ENCODE results near the gene ACOX3.

DNA sequence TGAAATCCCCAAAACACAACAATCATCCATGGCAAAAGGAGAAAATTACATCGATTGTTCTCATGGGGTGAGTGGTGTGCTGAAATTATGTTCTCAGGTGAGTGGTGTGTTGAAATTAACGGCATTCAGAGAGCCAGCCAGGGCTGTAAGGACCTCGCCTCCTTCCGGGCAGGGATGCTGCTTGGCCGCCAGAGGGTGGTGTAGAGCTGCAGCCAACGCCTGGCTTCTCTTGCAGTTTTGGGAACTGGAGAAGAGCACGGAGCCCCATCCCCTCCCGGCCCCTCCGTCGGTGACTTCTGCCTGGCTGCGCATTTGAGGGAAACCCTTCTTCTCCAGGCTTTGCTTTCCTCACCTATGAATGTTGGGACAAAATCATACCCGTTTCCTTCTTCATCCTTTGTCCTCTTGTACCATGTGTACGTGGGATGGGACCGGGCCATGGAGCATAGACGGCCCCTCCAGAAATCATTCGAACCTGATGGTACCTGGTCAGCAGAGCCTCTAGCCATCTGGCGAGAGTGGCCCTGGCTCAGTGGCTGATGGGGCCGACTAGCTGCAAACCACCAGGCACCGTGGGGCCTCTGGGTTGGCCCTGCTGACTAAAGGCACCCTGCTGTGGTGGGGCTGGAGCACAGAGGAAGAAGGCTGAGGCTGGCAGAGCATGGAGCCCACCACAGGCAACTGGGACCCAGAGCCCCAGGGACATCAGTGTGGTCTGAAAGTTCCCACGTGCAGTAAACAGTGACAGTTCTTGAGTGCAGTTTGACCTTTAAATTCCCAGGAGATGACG, 28.4 kb upstream of the ACOX3 start:
- TF ChIP-seq TRIM28 (IDR thresholded peaks at IDR 0.05) (no peak), BRF1 (IDR thresholded peaks at IDR 0.05; ENCODE audit: borderline replicate concordance, extremely low read depth, insufficient read length) (no peak), ZNF263 (CRISPR knock-in tag; IDR thresholded peaks at IDR 0.05; ENCODE audit: borderline replicate concordance) (no peak), PRPF4 (IDR thresholded peaks at IDR 0.05; ENCODE audit: insufficient read depth, low read depth, low read length, poor library complexity, severe bottlenecking) (no peak), FOSL1 (tag; conservative IDR thresholded peaks at IDR 0.05) (no peak), ZNF23 (CRISPR knock-in tag; IDR thresholded peaks at IDR 0.05) (no peak), BRCA1 (IDR thresholded peaks at IDR 0.05) (no peak), BRCA1 (CRISPR knock-in tag; IDR thresholded peaks at IDR 0.05) (no peak), ZFX (CRISPR knock-in tag; IDR thresholded peaks at IDR 0.05) (no peak)
- TF ChIP-seq, protein P1, sequence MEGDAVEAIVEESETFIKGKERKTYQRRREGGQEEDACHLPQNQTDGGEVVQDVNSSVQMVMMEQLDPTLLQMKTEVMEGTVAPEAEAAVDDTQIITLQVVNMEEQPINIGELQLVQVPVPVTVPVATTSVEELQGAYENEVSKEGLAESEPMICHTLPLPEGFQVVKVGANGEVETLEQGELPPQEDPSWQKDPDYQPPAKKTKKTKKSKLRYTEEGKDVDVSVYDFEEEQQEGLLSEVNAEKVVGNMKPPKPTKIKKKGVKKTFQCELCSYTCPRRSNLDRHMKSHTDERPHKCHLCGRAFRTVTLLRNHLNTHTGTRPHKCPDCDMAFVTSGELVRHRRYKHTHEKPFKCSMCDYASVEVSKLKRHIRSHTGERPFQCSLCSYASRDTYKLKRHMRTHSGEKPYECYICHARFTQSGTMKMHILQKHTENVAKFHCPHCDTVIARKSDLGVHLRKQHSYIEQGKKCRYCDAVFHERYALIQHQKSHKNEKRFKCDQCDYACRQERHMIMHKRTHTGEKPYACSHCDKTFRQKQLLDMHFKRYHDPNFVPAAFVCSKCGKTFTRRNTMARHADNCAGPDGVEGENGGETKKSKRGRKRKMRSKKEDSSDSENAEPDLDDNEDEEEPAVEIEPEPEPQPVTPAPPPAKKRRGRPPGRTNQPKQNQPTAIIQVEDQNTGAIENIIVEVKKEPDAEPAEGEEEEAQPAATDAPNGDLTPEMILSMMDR (IDR thresholded peaks at IDR 0.05 in 2 of 3, conservative IDR thresholded peaks at IDR 0.05 in 1 of 3; ENCODE audit: insufficient read depth in 2 of 3, low read depth in 1 of 3, low read length in 3 of 3) = peak; percentile 93 to 95 (median 94)
- TF ChIP-seq, protein P2, sequence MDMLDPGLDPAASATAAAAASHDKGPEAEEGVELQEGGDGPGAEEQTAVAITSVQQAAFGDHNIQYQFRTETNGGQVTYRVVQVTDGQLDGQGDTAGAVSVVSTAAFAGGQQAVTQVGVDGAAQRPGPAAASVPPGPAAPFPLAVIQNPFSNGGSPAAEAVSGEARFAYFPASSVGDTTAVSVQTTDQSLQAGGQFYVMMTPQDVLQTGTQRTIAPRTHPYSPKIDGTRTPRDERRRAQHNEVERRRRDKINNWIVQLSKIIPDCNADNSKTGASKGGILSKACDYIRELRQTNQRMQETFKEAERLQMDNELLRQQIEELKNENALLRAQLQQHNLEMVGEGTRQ (CRISPR knock-in tag; IDR thresholded peaks at IDR 0.05) = no peak
- TF ChIP-seq, protein P3, sequence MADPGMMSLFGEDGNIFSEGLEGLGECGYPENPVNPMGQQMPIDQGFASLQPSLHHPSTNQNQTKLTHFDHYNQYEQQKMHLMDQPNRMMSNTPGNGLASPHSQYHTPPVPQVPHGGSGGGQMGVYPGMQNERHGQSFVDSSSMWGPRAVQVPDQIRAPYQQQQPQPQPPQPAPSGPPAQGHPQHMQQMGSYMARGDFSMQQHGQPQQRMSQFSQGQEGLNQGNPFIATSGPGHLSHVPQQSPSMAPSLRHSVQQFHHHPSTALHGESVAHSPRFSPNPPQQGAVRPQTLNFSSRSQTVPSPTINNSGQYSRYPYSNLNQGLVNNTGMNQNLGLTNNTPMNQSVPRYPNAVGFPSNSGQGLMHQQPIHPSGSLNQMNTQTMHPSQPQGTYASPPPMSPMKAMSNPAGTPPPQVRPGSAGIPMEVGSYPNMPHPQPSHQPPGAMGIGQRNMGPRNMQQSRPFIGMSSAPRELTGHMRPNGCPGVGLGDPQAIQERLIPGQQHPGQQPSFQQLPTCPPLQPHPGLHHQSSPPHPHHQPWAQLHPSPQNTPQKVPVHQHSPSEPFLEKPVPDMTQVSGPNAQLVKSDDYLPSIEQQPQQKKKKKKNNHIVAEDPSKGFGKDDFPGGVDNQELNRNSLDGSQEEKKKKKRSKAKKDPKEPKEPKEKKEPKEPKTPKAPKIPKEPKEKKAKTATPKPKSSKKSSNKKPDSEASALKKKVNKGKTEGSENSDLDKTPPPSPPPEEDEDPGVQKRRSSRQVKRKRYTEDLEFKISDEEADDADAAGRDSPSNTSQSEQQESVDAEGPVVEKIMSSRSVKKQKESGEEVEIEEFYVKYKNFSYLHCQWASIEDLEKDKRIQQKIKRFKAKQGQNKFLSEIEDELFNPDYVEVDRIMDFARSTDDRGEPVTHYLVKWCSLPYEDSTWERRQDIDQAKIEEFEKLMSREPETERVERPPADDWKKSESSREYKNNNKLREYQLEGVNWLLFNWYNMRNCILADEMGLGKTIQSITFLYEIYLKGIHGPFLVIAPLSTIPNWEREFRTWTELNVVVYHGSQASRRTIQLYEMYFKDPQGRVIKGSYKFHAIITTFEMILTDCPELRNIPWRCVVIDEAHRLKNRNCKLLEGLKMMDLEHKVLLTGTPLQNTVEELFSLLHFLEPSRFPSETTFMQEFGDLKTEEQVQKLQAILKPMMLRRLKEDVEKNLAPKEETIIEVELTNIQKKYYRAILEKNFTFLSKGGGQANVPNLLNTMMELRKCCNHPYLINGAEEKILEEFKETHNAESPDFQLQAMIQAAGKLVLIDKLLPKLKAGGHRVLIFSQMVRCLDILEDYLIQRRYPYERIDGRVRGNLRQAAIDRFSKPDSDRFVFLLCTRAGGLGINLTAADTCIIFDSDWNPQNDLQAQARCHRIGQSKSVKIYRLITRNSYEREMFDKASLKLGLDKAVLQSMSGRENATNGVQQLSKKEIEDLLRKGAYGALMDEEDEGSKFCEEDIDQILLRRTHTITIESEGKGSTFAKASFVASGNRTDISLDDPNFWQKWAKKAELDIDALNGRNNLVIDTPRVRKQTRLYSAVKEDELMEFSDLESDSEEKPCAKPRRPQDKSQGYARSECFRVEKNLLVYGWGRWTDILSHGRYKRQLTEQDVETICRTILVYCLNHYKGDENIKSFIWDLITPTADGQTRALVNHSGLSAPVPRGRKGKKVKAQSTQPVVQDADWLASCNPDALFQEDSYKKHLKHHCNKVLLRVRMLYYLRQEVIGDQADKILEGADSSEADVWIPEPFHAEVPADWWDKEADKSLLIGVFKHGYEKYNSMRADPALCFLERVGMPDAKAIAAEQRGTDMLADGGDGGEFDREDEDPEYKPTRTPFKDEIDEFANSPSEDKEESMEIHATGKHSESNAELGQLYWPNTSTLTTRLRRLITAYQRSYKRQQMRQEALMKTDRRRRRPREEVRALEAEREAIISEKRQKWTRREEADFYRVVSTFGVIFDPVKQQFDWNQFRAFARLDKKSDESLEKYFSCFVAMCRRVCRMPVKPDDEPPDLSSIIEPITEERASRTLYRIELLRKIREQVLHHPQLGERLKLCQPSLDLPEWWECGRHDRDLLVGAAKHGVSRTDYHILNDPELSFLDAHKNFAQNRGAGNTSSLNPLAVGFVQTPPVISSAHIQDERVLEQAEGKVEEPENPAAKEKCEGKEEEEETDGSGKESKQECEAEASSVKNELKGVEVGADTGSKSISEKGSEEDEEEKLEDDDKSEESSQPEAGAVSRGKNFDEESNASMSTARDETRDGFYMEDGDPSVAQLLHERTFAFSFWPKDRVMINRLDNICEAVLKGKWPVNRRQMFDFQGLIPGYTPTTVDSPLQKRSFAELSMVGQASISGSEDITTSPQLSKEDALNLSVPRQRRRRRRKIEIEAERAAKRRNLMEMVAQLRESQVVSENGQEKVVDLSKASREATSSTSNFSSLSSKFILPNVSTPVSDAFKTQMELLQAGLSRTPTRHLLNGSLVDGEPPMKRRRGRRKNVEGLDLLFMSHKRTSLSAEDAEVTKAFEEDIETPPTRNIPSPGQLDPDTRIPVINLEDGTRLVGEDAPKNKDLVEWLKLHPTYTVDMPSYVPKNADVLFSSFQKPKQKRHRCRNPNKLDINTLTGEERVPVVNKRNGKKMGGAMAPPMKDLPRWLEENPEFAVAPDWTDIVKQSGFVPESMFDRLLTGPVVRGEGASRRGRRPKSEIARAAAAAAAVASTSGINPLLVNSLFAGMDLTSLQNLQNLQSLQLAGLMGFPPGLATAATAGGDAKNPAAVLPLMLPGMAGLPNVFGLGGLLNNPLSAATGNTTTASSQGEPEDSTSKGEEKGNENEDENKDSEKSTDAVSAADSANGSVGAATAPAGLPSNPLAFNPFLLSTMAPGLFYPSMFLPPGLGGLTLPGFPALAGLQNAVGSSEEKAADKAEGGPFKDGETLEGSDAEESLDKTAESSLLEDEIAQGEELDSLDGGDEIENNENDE (IDR thresholded peaks at IDR 0.05; ENCODE audit: low read depth, low read length) = no peak

Measured in K562 (cell line).